ENCODE measurements around the gene RPIA.
"Not testable (repeated sequence)": the region's sequence is repeated elsewhere in the genome, so short reads cannot be mapped to it uniquely, and the experiment has no call there.

Gene RPIA

GRCh38 chr2:88691339-88692183 lies at the start of gene RPIA:
TSS of gene RPIA (plus strand) at chr2:88691673. CDS start at chr2:88691699, 26 bp downstream.
- peak; percentile 95 for DNase-seq

GRCh38 chr2:88642278-88642677 lies 49.2 kb upstream of the RPIA start:
- DNase-seq, result no peak

DNA sequence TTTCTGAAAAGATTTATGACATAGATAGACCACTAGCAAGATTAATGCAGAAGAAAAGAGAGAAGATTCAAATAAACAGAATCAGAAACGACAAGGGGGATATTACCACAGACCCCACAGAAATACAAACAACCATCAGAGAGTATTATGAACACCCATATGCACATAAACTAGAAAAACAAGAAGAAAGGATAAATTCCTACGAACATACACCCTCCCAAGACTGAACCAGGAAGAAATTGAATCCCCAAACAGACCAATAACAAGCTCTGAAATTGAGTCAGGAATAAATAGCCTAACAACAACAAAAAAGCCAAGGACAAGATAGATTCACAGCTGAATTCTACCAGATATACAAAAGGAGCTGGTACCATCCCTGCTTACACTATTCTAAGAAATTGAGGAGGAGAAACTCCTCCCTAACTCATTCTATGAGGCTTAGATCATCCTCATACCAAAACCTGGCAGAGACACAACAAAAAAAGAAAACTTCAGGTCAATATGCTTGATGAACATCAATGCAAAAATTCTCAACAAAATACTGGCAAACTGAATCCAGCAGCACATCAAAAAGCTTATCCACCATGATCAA lies 46.1 kb upstream of the RPIA start:
- DNase-seq, result not testable (repeated sequence)

GRCh38 chr2:88651646-88652045 lies 39.8 kb upstream of the RPIA start:
- no peak for DNase-seq

- DNase-seq, result no peak
Measured at GRCh38 chr2:88654714-88655113, 36.8 kb upstream of the RPIA start.

- DNase-seq, result no peak
Measured at GRCh38 chr2:88656690-88657089, 34.8 kb upstream of the RPIA start.

DNA sequence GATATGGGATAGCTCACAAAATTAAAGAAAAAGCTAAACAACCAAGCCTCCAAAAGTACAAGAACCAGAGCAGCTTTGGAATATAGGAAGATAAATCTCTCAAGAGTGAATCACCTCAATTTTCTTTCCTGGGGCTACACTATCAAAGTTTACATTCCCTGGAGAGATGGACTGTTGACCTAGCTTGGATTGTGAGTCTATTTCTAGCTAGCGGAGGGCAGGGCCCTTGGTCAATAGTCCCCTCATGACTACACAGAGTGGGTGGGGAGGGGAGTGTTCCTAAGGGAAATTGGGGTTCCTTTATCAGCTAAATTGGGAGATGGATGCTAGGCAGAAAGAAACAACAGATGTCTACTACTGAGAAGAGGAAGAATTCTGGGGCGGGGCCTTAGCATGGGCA lies 34.3 kb upstream of the RPIA start:
- DNase-seq, result no peak

DNA sequence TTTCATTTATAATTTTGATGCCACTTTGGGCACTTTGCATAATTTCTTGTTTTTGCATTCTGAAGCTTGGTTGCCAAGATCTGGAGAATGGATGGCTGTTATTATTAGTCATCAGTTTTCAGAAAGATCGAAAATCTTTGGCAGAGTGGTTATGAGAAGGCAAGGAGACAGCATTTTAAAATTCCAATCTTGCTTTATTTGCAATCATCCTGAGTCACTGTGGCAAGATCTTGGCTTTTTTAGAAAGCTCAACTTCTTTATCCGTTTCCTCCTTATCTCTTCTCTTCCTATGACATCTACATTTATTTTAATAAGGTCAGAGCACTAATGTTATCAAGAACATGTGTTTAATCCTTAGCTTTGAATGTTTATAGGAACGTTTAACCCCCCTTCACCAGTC lies 33.1 kb upstream of the RPIA start:
- no peak for DNase-seq

DNA sequence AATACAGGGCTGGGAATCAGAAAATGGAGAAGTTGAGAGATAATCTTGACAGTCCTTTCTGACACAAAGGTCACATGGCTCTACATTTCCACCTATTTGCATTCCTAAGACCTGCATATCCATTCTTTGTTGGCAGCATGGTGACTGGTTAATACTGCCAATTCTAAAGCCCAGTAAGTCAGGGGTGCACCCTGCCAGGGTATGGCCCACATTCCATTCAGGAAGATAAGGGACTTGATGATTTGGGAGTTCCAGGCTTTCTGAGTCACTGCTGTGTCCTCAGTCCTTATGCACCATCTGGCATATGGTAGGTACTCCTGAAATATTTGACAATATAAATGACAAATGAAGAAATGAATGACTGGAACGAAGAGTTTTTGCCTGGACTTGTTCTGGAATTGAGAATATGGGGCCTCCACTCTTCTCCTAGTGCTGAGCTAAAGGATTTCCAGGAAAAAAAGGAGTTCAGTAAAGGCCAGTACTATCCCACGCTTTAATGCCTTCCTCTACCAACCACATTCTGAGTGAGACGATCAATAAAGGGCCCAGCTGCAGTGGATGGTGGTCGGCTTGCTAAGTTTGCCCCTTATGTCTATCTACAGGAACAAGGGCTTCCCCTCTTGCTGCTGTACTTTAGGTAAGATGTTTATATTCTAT lies 32.5 kb upstream of the RPIA start:
- DNase-seq, result no peak

GRCh38 chr2:88659538-88659915 lies 31.9 kb upstream of the RPIA start:
- DNase-seq, result no peak

DNA sequence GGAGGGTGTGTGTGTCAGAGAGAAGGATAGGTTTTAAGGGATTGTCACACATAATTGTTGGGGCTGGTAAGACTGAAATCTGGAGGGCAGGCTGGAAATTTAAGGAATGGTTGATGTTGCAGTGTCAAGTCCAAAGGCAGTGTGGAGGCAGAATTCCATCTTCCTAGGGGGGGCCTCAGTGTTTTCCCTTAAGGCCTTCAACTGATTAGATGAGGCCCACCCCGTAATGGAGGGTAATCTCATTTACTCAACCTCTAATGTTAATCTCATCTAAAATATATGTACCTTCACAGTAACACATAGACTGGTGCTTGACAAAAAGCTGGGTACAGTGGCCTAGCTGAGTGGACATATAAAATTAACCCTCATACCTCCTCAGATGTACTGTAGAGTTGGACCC lies 30.9 kb upstream of the RPIA start:
- no peak for DNase-seq

DNA sequence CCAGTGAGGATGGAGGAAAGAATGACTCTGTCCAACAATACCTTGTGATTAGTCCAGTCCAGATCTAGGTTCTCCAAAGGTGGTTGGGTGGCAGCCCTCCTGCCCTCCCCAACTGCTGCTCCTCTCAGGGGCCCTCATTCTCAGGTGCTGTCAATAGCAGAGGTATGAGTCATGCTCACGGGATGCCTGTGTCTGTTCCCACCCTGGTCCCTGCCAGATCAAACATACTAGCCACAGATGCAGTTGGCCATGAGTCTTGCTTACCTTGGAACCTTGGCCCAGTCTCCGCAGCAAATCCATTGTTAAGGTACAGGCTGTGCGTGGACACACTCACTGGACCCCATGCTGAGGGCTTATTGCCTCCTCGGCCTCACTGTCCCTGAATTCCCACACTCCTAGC lies 24.9 kb upstream of the RPIA start:
- DNase-seq, result no peak

GRCh38 chr2:88667219-88667618 lies 24.3 kb upstream of the RPIA start:
- DNase-seq, result no peak

DNA sequence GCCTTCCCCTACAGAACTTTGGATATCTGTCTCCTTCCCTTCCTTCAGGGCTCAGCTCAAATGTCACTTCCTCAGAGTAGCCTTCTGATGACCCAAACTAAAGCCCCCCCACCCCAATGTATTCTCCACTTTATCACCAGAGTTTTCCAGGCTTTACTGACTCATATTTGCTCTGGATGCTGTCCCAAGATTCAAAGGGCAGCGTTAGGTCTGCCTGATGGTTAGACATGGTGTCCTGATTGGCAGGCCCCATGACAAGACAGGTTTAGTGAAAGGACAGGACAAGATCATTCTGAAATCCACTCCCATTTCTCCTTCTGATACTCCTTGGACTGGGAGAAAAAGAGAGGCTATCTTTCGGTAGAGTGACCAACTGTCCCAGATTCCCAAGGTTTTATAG lies 22.6 kb upstream of the RPIA start:
- no peak for DNase-seq

- no peak for DNase-seq
Measured at GRCh38 chr2:88669482-88670214, 21.8 kb upstream of the RPIA start.

DNA sequence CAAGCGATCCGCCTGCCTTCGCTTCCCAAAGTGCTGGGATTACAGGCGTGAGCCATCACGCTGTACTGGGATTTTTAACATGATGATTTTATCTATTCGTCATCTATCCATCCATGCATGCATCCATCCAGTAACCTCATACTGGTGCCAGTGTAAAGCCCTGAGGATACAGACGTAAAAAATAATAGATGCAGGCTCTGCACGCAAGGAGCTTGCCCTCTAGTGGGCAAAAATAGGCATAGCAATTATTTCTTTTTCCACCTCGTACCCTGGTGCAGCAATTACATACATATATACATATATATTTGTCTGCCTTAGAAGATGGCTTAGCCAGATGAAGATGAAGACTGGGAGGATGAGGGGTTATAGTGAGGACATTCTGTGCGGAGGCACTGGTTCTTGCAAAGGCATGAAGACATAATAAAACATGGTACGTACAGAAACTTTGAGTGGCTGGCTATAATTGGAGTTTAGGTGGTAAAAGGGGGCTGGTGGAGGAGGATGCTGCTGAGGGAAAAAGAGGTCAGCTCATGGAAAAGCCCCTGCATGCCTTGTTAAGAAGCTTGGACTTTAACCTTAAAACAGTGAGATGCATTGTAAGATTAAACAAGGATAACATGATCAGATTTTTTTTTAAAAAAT lies 19.6 kb upstream of the RPIA start:
- peak; percentile 5 for DNase-seq

- DNase-seq, result no peak
Measured at GRCh38 chr2:88673363-88673762, 18.1 kb upstream of the RPIA start.

- DNase-seq, result no peak
Measured at GRCh38 chr2:88680266-88680902, 11.1 kb upstream of the RPIA start.

DNA sequence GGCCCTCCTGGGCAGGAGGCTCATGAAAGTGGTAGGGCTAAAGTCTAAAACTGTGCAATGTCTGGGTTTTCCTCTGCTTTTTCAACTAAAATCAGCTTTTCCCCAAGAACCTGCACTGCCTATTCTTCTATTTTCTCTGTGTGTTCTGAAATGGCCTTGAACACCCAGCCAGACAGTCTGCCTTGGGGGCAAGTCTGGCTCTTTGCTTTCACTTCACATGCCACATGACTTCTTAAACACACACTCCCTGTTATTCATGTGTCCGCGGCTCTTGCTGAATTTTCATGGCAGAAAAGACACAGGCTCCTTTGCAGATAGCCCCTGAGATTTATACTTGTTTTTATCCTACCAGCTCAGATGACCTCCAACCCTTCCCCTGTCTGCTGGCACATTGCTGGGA lies 10.6 kb upstream of the RPIA start:
- no peak for DNase-seq

DNA sequence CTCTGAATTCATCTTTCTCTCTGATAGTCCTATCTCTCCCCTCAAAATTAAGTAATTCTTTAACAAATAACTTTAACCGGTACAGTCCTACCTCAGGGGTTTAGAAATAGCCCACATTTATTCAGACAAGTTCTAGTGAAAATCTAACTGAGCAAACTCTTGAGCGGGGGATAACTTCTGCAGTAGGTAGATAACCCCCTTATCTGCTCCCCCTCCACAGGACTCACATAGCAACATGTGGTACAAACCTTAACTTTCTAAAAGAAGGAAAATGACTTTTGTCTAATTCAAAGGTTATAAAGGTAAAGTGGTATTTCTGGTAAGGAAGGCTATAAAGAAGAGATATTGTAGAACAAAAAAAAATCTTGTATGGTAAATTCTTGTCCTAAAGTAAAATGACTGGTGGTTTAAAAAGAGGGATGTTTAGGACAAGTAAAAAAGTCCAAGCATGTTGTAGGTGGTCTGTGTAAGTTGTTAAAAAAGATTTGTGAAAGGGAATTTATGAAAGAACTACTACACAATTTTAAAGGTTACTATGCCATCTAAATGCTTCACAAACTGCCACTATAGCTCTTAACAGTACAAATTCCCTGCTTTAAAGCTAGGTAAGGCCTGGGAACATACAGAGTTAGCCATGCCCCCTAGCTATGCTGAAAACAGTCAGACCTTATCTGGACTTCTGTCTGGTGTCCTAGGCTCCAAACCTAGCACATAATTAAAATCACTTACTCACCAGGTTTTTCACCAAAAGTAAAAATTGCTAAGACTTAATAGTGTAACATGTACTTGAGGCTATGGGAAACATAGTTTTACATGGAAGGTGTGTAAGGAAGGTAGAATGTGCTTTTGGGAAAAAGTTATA lies 8.1 kb upstream of the RPIA start:
- no peak for DNase-seq

DNA sequence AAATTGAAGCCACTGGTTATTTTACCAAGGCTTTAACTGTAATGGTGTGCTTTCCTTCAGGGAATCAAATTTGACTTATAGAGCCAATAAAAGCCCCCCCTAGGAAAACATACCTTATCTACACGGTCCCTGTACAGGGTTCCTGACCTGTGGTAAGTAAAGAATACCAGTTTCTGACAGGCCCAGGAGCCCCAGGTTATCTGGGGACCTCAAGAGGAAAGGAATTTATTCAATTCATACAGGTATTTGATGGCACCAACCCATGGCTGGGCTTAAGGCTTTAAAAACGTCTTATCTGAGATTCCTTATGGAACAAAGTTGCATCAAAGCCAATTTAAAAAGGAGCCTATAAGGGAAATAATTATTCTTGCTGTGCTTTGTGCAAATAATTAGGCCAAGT lies 7.0 kb upstream of the RPIA start:
- DNase-seq, result no peak

Measured in NCI-H1105 (cell line).